ENCODE results near the gene CLEC18A.

DNA sequence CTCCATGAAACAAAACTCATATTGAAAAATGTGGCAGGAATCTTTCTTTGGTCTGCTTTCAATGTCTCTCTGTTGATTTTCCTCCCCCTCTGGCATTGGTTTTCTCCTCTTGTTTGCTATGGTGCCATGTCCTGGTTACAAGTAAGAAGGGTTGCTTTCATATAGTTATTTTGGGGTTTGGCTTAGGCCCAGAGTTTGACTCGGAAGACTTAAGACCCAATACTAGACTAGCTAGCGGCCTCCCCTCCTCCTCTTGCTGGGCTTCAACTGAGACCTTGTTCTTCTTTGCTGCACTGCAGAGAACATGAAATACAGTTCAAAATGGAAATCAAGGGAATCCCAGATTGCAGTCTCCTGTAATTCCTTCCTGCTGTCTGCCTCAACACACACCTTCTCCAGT lies 30.0 kb upstream of the CLEC18A start:
- no peak for TF ChIP-seq RAD21 (IDR thresholded peaks at IDR 0.05 in 1 of 2, conservative IDR thresholded peaks at IDR 0.05 in 1 of 2; ENCODE audit: low read depth in 2 of 2, low read length in 2 of 2)
- TF ChIP-seq CHD1 (IDR thresholded peaks at IDR 0.05; ENCODE audit: low read depth, low read length): no peak
- no peak for TF ChIP-seq JUN (IDR thresholded peaks at IDR 0.05; ENCODE audit: low read depth, low read length)
- TF ChIP-seq CTCF (IDR thresholded peaks at IDR 0.05; ENCODE audit: control extremely low read depth in 1 of 3, insufficient read depth in 1 of 3, low read depth in 1 of 3, low read length in 3 of 3): no peak

Data from H1 (cell line).